ENCODE data around the gene MFSD2B.
"Not testable (repeated sequence)": the region's sequence is repeated elsewhere in the genome, so short reads cannot be mapped to it uniquely, and the experiment has no call there.

The MFSD2B gene

GRCh38 chr2:24011250-24012104, 1.6 kb downstream of the MFSD2B start:
- no peak for DNase-seq (ENCODE audit: insufficient read length)
- TF ChIP-seq TAF1 (IDR thresholded peaks at IDR 0.05; ENCODE audit: borderline replicate concordance, low read depth, low read length), result no peak
- TF ChIP-seq POLR2AphosphoS5 (IDR thresholded peaks at IDR 0.05; ENCODE audit: low read depth, low read length), result no peak
- TF ChIP-seq POLR2A (IDR thresholded peaks at IDR 0.05; ENCODE audit: low read depth, low read length), result no peak
- no peak for FAIRE-seq

- TF ChIP-seq POLR2A (IDR thresholded peaks at IDR 0.05; ENCODE audit: low read depth, low read length), result no peak
- TF ChIP-seq TAF1 (IDR thresholded peaks at IDR 0.05; ENCODE audit: borderline replicate concordance, low read depth, low read length), result no peak
- TF ChIP-seq POLR2AphosphoS5 (IDR thresholded peaks at IDR 0.05; ENCODE audit: low read depth, low read length), result no peak
- FAIRE-seq (no peak), DNase-seq (ENCODE audit: insufficient read length) (no peak)
Observed at GRCh38 chr2:24012521-24013188, 2.8 kb downstream of the MFSD2B start.

GRCh38 chr2:24014902-24015301, 5.0 kb downstream of the MFSD2B start:
- not testable (repeated sequence) for DNase-seq (ENCODE audit: insufficient read length); FAIRE-seq

GRCh38 chr2:24015562-24016375, 5.9 kb downstream of the MFSD2B start:
- DNase-seq (ENCODE audit: insufficient read length), result no peak
- no peak for TF ChIP-seq POLR2AphosphoS5 (IDR thresholded peaks at IDR 0.05; ENCODE audit: low read depth, low read length)
- TF ChIP-seq POLR2A (IDR thresholded peaks at IDR 0.05; ENCODE audit: low read depth, low read length), result no peak
- TF ChIP-seq TAF1 (IDR thresholded peaks at IDR 0.05; ENCODE audit: borderline replicate concordance, low read depth, low read length), result no peak
- no peak for FAIRE-seq

- DNase-seq (ENCODE audit: insufficient read length) (no peak), FAIRE-seq (no peak)
- no peak for TF ChIP-seq POLR2AphosphoS5 (IDR thresholded peaks at IDR 0.05; ENCODE audit: low read depth, low read length)
- TF ChIP-seq POLR2A (IDR thresholded peaks at IDR 0.05; ENCODE audit: low read depth, low read length), result no peak
- no peak for TF ChIP-seq TAF1 (IDR thresholded peaks at IDR 0.05; ENCODE audit: borderline replicate concordance, low read depth, low read length)
Observed at GRCh38 chr2:24016376-24016761, 6.5 kb downstream of the MFSD2B start.

GRCh38 chr2:24016853-24017703, 7.2 kb downstream of the MFSD2B start:
- no peak for FAIRE-seq
- TF ChIP-seq TAF1 (IDR thresholded peaks at IDR 0.05; ENCODE audit: borderline replicate concordance, low read depth, low read length) (no peak), POLR2AphosphoS5 (IDR thresholded peaks at IDR 0.05; ENCODE audit: low read depth, low read length) (no peak), POLR2A (IDR thresholded peaks at IDR 0.05; ENCODE audit: low read depth, low read length) (no peak)
- no peak for DNase-seq (ENCODE audit: insufficient read length)

GRCh38 chr2:24017711-24018110, 7.8 kb downstream of the MFSD2B start:
- TF ChIP-seq TAF1 (IDR thresholded peaks at IDR 0.05; ENCODE audit: borderline replicate concordance, low read depth, low read length), result no peak
- no peak for TF ChIP-seq POLR2A (IDR thresholded peaks at IDR 0.05; ENCODE audit: low read depth, low read length)
- TF ChIP-seq POLR2AphosphoS5 (IDR thresholded peaks at IDR 0.05; ENCODE audit: low read depth, low read length), result no peak
- DNase-seq (ENCODE audit: insufficient read length) (no peak), FAIRE-seq (no peak)

- DNase-seq (ENCODE audit: insufficient read length), result no peak
- no peak for TF ChIP-seq POLR2AphosphoS5 (IDR thresholded peaks at IDR 0.05; ENCODE audit: low read depth, low read length)
- TF ChIP-seq POLR2A (IDR thresholded peaks at IDR 0.05; ENCODE audit: low read depth, low read length), result no peak
- no peak for TF ChIP-seq TAF1 (IDR thresholded peaks at IDR 0.05; ENCODE audit: borderline replicate concordance, low read depth, low read length)
- FAIRE-seq, result no peak
Observed at GRCh38 chr2:24018241-24018640, 8.4 kb downstream of the MFSD2B start.

GRCh38 chr2:24019729-24020128, 9.8 kb downstream of the MFSD2B start:
- no peak for TF ChIP-seq POLR2AphosphoS5 (IDR thresholded peaks at IDR 0.05; ENCODE audit: low read depth, low read length)
- DNase-seq (ENCODE audit: insufficient read length), result no peak
- no peak for FAIRE-seq

- FAIRE-seq, result no peak
- DNase-seq (ENCODE audit: insufficient read length), result no peak
- TF ChIP-seq POLR2AphosphoS5 (IDR thresholded peaks at IDR 0.05; ENCODE audit: low read depth, low read length), result no peak
- no peak for TF ChIP-seq TAF1 (IDR thresholded peaks at IDR 0.05; ENCODE audit: borderline replicate concordance, low read depth, low read length)
- TF ChIP-seq POLR2A (IDR thresholded peaks at IDR 0.05; ENCODE audit: low read depth, low read length), result no peak
Observed at GRCh38 chr2:24020244-24020643, 10.4 kb downstream of the MFSD2B start.

Data from GM12892 (cell line).